GM20431 (cell line): ENCODE measurements around the gene CTNNA2.

Source experiments
- in situ Hi-C: fragments of 300-500 bp; cut with MseI, MboI; formaldehyde crosslinking; loops from one replicate; pipeline ENCODE4 v1.15.0; 2020; ENCODE audit warnings: low sequenced_read_pairs; ENCODE audit not compliant: unreplicated experiment

CTNNA2 gene

GRCh38 chr2:79512442-79513401, at the start of gene CTNNA2:
Gene CTNNA2 (plus strand): TSS chr2:79513051.
- in situ Hi-C loops = no loop called here

GRCh38 chr2:79487399-79487798, 25.5 kb upstream of the CTNNA2 start:
- in situ Hi-C loops = no loop called here

- in situ Hi-C loops = no loop called here
Measured at GRCh38 chr2:79511320-79511951, 1.4 kb upstream of the CTNNA2 start.

GRCh38 chr2:79513711-79514110, 860 bp downstream of the CTNNA2 start:
- in situ Hi-C loops = no loop called here

DNA sequence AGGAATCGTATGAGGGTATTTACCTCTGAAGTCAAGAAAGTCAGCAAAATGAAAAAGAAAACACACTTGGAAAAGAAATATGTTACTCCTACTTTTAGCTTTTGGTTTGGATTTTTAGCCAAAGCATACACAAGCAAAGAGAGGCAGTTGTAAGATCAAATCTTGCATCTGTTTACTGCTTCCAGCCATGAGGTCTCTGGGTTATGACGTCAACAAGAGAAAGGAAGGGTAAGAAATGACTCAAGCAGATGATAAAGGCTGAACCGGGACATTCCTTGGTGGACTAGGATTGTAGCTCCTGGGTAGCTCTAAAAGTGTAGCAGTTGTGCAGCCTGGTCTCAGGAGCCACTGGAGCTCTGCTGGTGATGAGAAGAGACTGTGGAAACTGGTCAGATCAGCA, 16.8 kb downstream of the CTNNA2 start:
- in situ Hi-C loops = no loop called here

- in situ Hi-C loops = no loop called here
Measured at GRCh38 chr2:79530443-79530842, 17.6 kb downstream of the CTNNA2 start.

GRCh38 chr2:79547568-79547967, 34.7 kb downstream of the CTNNA2 start:
- in situ Hi-C loops = no loop called here

DNA sequence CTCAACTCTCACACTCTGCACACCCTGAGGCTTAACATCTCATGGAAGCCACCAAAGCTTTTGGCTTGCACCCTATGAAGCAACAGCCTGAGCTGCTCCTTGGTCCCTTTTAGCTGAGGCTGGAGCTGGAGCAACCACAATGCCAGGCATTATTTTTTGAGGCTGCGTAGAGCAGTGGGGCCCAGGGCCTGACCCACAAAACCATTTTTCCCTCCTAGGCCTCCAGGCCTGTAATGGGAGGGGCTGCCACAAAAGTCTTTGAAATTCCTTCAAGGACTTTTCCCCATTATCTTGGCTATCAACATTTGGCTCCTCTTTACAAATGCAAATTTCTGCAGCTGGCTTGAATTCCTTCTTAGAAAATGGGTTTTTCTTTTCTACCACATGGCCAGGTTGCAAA, 39.8 kb downstream of the CTNNA2 start:
- in situ Hi-C loops = no loop called here

GRCh38 chr2:79554899-79555298, 42.0 kb downstream of the CTNNA2 start:
- in situ Hi-C loops = no loop called here

- in situ Hi-C loops = no loop called here
Measured at GRCh38 chr2:79564065-79564464, 51.2 kb downstream of the CTNNA2 start.

DNA sequence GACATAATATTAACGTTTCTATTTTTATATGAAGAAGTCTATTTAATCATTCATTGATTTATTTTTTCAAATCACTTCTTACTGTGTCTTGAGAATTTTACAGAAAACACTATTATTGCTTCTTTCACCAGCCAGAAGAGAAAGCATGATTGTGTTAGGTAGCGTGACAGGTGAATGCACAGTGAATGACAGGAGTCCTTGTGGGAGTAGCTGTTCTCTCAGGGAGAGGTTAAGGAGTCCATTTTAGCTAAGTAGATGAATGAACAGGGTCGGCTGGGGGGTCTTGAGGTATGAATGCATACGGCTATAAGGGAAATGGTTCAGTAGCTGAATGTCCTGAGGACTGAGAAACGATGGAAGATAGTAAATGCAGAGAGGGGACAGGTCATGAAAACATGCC, 56.2 kb downstream of the CTNNA2 start:
- in situ Hi-C loops = no loop called here

GRCh38 chr2:79573895-79574674, 61.2 kb downstream of the CTNNA2 start:
- in situ Hi-C loops = no loop called here

DNA sequence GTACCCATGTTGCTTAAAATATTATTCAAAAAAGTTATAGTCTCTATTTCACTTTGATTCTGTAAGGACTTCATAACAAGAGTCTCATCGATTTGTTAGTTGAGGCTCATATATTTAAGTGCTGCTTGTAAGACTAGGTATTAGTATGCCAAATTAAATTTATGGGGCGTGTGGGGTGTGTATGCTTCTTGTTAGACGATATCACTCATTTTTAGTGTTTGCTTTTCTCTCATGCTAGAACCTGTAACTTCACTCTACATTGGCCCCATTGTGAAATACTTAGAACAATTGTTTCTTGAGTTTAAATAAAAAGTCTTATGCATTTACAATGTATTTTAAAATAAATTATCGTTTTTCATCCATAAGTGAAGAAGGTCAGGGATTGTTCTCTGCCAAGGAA, 63.6 kb downstream of the CTNNA2 start:
- in situ Hi-C loops = no loop called here

DNA sequence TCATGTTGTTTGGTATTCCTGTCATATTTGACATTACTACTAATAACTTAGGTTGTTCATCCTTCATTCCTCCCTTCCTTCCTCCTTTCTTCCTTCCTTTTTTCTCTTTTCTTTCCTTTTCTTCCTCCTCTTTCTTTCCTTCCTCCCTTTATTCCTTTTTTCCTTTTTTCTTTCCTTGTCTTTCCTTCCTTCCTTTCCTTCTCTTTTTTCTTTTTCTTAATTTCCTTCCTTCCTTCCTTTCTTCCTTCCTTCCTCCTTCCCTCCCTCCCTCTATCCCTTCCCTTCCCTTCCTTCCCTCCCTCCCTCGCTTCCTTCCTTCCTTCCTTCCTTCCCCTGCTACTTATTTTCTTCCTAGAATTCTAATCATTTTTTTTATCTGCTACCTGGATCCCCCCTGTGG, 66.1 kb downstream of the CTNNA2 start:
- in situ Hi-C loops = no loop called here

DNA sequence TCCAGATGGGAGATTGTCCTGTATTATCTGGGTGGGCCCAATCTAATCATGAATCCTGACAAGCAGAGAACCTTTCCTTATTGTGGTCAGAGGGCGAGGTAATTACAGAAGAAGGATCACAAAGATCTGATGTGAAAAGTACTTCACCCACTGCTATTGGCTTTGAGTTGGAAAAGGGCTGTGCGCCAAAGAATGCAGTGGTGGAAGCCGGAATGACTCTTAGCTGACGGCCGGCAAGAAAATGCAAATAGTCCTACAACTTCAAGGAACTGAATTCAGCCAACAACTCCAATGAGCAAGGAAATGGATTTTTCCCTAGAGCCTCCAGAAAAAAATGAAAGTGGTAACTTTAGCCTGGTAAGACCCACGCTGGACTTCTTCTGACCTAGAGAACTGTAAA, 67.3 kb downstream of the CTNNA2 start:
- in situ Hi-C loops = no loop called here

GRCh38 chr2:79585701-79586433, 73.0 kb downstream of the CTNNA2 start:
- in situ Hi-C loops = no loop called here

DNA sequence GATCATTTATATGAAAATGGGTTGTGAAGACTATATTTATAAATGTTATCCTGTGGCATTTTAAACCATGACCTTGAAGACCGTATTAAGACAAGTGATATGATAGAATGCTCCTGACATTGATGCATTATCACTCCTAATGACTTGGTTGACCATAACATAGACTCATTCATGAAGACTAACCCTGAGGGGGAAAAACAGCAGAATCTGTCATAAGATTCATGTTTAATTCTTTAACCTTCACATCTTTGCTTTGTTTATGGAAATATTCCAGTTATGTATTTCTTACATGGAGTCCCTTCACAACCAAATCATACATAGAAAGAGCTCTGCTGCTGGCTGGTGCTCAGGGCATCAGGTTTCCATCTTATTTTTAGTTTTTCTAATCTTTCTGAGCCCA, 78.4 kb downstream of the CTNNA2 start:
- in situ Hi-C loops = no loop called here

- in situ Hi-C loops = no loop called here
Measured at GRCh38 chr2:79593237-79593867, 80.5 kb downstream of the CTNNA2 start.

DNA sequence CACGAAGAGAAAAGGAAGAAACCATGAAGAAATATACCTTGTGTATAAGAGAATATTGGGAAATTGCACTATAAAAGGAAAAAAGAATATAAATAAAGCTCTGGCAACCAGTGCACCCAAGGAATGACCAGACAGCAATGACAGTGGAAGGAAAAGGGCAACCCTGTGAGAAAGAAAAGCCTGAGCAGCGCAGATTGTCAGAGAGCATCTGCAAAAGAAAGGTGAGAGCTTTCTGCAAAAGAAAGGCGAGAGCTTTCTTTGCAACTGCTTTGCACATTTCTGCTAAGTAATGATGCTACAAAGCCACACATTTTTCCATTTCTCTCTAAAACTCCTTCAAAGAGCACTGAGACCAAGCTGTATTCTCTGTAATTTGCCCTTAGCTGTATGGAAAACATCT, 83.6 kb downstream of the CTNNA2 start:
- in situ Hi-C loops = no loop called here

DNA sequence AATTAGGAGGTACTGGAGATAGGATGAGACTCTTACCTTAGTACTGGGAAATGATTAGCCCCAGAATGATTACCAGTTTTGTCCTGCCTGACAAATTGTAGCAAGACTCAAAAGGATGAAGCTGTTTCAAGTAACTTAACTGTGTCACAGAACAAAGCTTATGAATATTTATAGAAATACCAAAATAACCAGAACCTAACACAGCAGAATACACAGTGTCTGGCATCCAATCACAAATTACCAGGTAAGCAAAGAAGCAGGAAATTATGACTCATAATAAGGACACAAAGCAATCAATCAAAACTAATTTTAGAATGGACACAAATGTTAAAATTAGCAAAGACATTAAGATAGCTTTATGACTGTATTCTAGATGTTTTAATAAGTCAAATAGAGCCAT, 91.9 kb downstream of the CTNNA2 start:
- in situ Hi-C loops = no loop called here
